Measurements from ENCODE around the gene PLEKHM1.

- TF ChIP-seq CTCF (IDR thresholded peaks at IDR 0.05) (no peak), POLR2A (IDR thresholded peaks at IDR 0.05) (no peak)
These were observed 98.6 kb downstream of the PLEKHM1 start for GRCh38 chr17:45391918-45392317.
